Natural killer cell (primary cell): ENCODE data around the gene RSBN1L. TPM values are rescaled to one million over a fixed set of nuclear protein-coding genes. Genes with fewer than 3 reads are reported as not detected.
"Not testable (repeated sequence)": the region's sequence is repeated elsewhere in the genome, so short reads cannot be mapped to it uniquely, and the experiment has no call there.

Experiments used
- ATAC-seq, 3 donors: fragments of 150-1000 bp in 2 of 3; fragments of 200-7000 bp in 1 of 3; cut with Tn5 transposase; 1 replicate in 1 of 3; 2 replicates in 2 of 3; pipeline ENCODE4 v1.10.0; 2021; ENCODE audit warnings: mild to moderate bottlenecking in 2 of 3, moderate library complexity in 2 of 3
- DNase-seq, 2 donors: peaks; one replicate each; pipeline versions ENCODE4 v3.0.0 to v3.0.0-alpha.2; 2013 to 2021; ENCODE audit warnings: mixed read lengths in 1 of 2
- H3K27ac ChIP-seq: one replicate; pipeline ENCODE4 v1.5.1; 2013; ENCODE audit warnings: mild to moderate bottlenecking, low read length
- H3K27me3 ChIP-seq: one replicate; pipeline ENCODE4 v1.6.1; 2013; ENCODE audit warnings: low read length; ENCODE audit not compliant: control insufficient read depth, insufficient read depth
- H3K36me3 ChIP-seq: one replicate; pipeline ENCODE4 v1.6.1; 2013; ENCODE audit warnings: low read length; ENCODE audit not compliant: control insufficient read depth, insufficient read depth
- H3K4me1 ChIP-seq: one replicate; pipeline ENCODE4 v1.6.1; 2013; ENCODE audit warnings: low read length; ENCODE audit not compliant: control insufficient read depth, insufficient read depth
- H3K4me3 ChIP-seq: one replicate; pipeline ENCODE4 v1.5.1; 2013; ENCODE audit warnings: low read length
- H3K9me3 ChIP-seq: one replicate; pipeline ENCODE4 v1.6.1; 2013; ENCODE audit warnings: low read length; ENCODE audit not compliant: control insufficient read depth, insufficient read depth
- H3K27ac Mint-ChIP-seq, 2 donors: one replicate each; pipeline ENCODE4 v1.8.0; 2022; ENCODE audit warnings: mild to moderate bottlenecking in 2 of 2, mixed read lengths in 2 of 2, moderate library complexity in 1 of 2
- H3K27me3 Mint-ChIP-seq, 2 donors: one replicate each; pipeline ENCODE4 v1.8.0; 2022; ENCODE audit warnings: low read depth in 2 of 2, mixed read lengths in 2 of 2
- H3K36me3 Mint-ChIP-seq: one replicate; pipeline ENCODE4 v1.8.0; 2022; ENCODE audit warnings: mixed read lengths
- H3K4me1 Mint-ChIP-seq, 2 donors: one replicate each; pipeline ENCODE4 v1.8.0; 2022; ENCODE audit warnings: mixed read lengths in 2 of 2
- H3K4me3 Mint-ChIP-seq: one replicate; pipeline ENCODE4 v1.8.0; 2022; ENCODE audit warnings: mild to moderate bottlenecking, moderate library complexity, mixed read lengths
- H3K9me3 Mint-ChIP-seq, 2 donors: one replicate each; pipeline ENCODE4 v1.8.0; 2022; ENCODE audit warnings: mixed read lengths in 2 of 2
- CTCF ChIP-seq: fragments of 200-600 bp; IDR thresholded peaks from one replicate; pipeline ENCODE4 v1.8.0; 2022; ENCODE audit warnings: antibody characterized with exemption
- WGBS: methylation state at CpG from one replicate; pipeline ENCODE4 v1.1.7; 2013; ENCODE audit warnings: missing lambda C conversion rate; ENCODE audit not compliant: insufficient coverage; 5-methylcytosine and 5-hydroxymethylcytosine counted together
- intact Hi-C: fragments of 100-400 bp; cut with micrococcal nuclease; formaldehyde crosslinking; loops from one replicate; pipeline ENCODE4 v1.14.2; 2022
- total RNA-seq, 4 donors: library from RNA; stranded (reverse); fragments of 120-200 nt in 1 of 4; gene quantifications; one replicate each; pipeline versions ENCODE4 v1.2.3 to v1.2.4, GENCODE V29; 2013 to 2022

The RSBN1L gene
- total RNA-seq, 3 donors from 2014 or later (not counting 1 experiment from before 2014, with no cell fraction given) = 23.9 to 34.4 (median 33.4) TPM

GRCh38 chr7:77783111-77783510, 86.9 kb downstream of the RSBN1L start:
- ATAC-seq (no peak), DNase-seq (no peak)
- H3K9me3 Mint-ChIP-seq = no peaks in the 10 kb centered on the region
- peaks cover 5 to 15% of the 10 kb centered on the region in 2 donors for H3K4me1 Mint-ChIP-seq
- intact Hi-C loops = no loop called here
- peaks cover 9% of the 10 kb centered on the region for H3K36me3 Mint-ChIP-seq
- WGBS = no CpG with 5 or more reads among the region's 1 CpG
- H3K9me3 ChIP-seq = no peaks in the 10 kb centered on the region
- no peaks in the 10 kb centered on the region for H3K27me3 ChIP-seq
- H3K4me3 Mint-ChIP-seq = no peak overlapping the region
- H3K4me3 ChIP-seq = no peak overlapping the region
- H3K4me1 ChIP-seq = no peaks in the 10 kb centered on the region
- no peaks in the 10 kb centered on the region for H3K27me3 Mint-ChIP-seq
- no peak for TF ChIP-seq CTCF
- H3K36me3 ChIP-seq = peaks cover 38% of the 10 kb centered on the region
- H3K27ac ChIP-seq = no peak overlapping the region
- H3K27ac Mint-ChIP-seq = no peak overlapping the region

GRCh38 chr7:77783545-77783944, 87.3 kb downstream of the RSBN1L start:
- Mint-ChIP-seq H3K27me3 (no peaks in the 10 kb centered on the region), H3K4me3 (no peak overlapping the region), H3K27ac (no peak overlapping the region), H3K4me1 (peaks cover 5 to 17% of the 10 kb centered on the region in 2 donors), H3K36me3 (peaks cover 9% of the 10 kb centered on the region), H3K9me3 (no peaks in the 10 kb centered on the region)
- no peak for ATAC-seq
- TF ChIP-seq CTCF = no peak
- intact Hi-C loops = no loop called here
- H3K4me3 ChIP-seq = no peak overlapping the region
- H3K36me3 ChIP-seq = peaks cover 34% of the 10 kb centered on the region
- no peak overlapping the region for H3K27ac ChIP-seq
- DNase-seq = no peak
- H3K27me3 ChIP-seq = no peaks in the 10 kb centered on the region
- WGBS = 100% methylated on average over 2 of the region's 3 CpGs
- no peaks in the 10 kb centered on the region for H3K9me3 ChIP-seq
- no peaks in the 10 kb centered on the region for H3K4me1 ChIP-seq

- H3K27ac ChIP-seq, H3K9me3 ChIP-seq, H3K9me3 Mint-ChIP-seq, H3K27me3 ChIP-seq, H3K4me1 ChIP-seq, intact Hi-C loops, H3K4me3 ChIP-seq, H3K27me3 Mint-ChIP-seq, H3K36me3 Mint-ChIP-seq, ATAC-seq, H3K4me3 Mint-ChIP-seq, DNase-seq: not testable (repeated sequence)
- Mint-ChIP-seq H3K4me1 (peaks cover 5 to 22% of the 10 kb centered on the region in 2 donors), H3K27ac (peak overlapping the region in 1 of 2 donors; percentile 7)
- WGBS = 92% methylated on average over 9 of the region's 10 CpGs
- peaks cover 26% of the 10 kb centered on the region for H3K36me3 ChIP-seq
Measured at GRCh38 chr7:77784426-77784825, 88.2 kb downstream of the RSBN1L start.

- Mint-ChIP-seq H3K27me3 (no peaks in the 10 kb centered on the region), H3K27ac (no peak overlapping the region), H3K9me3 (no peaks in the 10 kb centered on the region), H3K4me1 (peaks cover under 1 to 16% of the 10 kb centered on the region in 2 donors), H3K36me3 (peaks cover 9% of the 10 kb centered on the region), H3K4me3 (no peak overlapping the region)
- Histone ChIP-seq H3K4me1 (no peaks in the 10 kb centered on the region), H3K4me3 (no peak overlapping the region), H3K27me3 (no peaks in the 10 kb centered on the region), H3K27ac (no peak overlapping the region), H3K36me3 (peaks cover 13% of the 10 kb centered on the region), H3K9me3 (no peaks in the 10 kb centered on the region)
- DNase-seq (no peak), ATAC-seq (no peak)
- no peak for TF ChIP-seq CTCF
- 100% methylated on average over 3 of the region's 3 CpGs for WGBS
- intact Hi-C loops = no loop called here
Measured at GRCh38 chr7:77786018-77786417, 89.8 kb downstream of the RSBN1L start.
